KMS-11 (cell line): Measurements from ENCODE around the gene PLCH1.

Experiments used
- H2AFZ ChIP-seq: fragments of 200-600 bp; sonication (generic); 2 replicates; pipeline ENCODE4 v1.6.1; 2016; ENCODE audit warnings: antibody characterized with exemption, mixed run types, low read depth
- H3K27ac ChIP-seq: fragments of 200-600 bp; sonication (generic); 2 replicates; pipeline ENCODE4 v1.6.1; 2016; ENCODE audit warnings: mild to moderate bottlenecking, mixed run types
- H3K27me3 ChIP-seq: fragments of 200-600 bp; sonication (generic); 2 replicates; pipeline ENCODE4 v1.6.1; 2017; ENCODE audit warnings: mild to moderate bottlenecking, low read depth, mixed run types, moderate library complexity; ENCODE audit not compliant: insufficient read depth
- H3K36me3 ChIP-seq: fragments of 200-600 bp; sonication (generic); 2 replicates; pipeline ENCODE4 v1.6.1; 2017; ENCODE audit warnings: mild to moderate bottlenecking, mixed run types; ENCODE audit not compliant: insufficient read depth
- H3K4me1 ChIP-seq: fragments of 200-600 bp; sonication (generic); 2 replicates; pipeline ENCODE4 v1.6.1; 2016; ENCODE audit warnings: mild to moderate bottlenecking, low read depth, mixed run types; ENCODE audit not compliant: poor library complexity, severe bottlenecking
- H3K4me2 ChIP-seq: fragments of 200-600 bp; sonication (generic); 2 replicates; pipeline ENCODE4 v1.7.0; 2016; ENCODE audit warnings: mild to moderate bottlenecking, mixed run types
- H3K4me3 ChIP-seq: fragments of 200-600 bp; sonication (generic); IDR thresholded peaks from 2 replicates; pipeline ENCODE4 v1.6.1; 2017; ENCODE audit warnings: low read depth, low read length, mixed read lengths; ENCODE audit not compliant: insufficient read depth
- H3K79me2 ChIP-seq: fragments of 200-600 bp; sonication (generic); 2 replicates; pipeline ENCODE4 v1.6.1; 2016; ENCODE audit warnings: low read depth, mixed run types; ENCODE audit not compliant: insufficient read depth
- H3K9ac ChIP-seq: fragments of 200-600 bp; sonication (generic); 2 replicates; pipeline ENCODE4 v1.6.1; 2016; ENCODE audit warnings: mild to moderate bottlenecking, mixed run types
- H4K20me1 ChIP-seq: fragments of 200-600 bp; sonication (generic); 2 replicates; pipeline ENCODE4 v1.6.1; 2016; ENCODE audit warnings: mild to moderate bottlenecking, mixed run types; ENCODE audit not compliant: insufficient read depth
- TF ChIP-seq, protein P1 (sequence below): fragments of 200-600 bp; sonication (generic); conservative IDR thresholded peaks from 2 replicates; pipeline ENCODE4 v1.6.1; 2017; ENCODE audit warnings: low read depth, mild to moderate bottlenecking, antibody characterized with exemption, low read length, moderate library complexity, mixed read lengths

PLCH1 gene

DNA sequence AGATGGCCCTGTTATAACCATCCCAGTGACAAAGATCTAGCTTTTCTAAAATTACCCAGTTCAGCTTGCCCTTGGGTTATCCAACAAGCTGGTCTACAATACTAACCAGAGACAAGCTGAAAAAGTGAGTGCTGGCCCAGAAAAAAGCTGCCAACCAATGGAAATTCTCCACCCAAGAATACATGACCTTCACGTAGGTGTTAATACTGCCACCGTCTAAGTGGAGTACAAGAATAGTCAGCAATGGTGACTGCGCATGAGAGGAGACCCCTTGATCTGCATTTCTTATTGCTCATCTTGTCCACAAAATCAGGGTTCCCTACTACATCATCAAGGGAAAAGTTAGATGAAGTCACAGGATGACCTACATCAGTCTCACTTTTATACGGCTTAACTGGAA, 15.8 kb upstream of the PLCH1 start:
- no peaks in the 10 kb centered on the region for H3K79me2 ChIP-seq

DNA sequence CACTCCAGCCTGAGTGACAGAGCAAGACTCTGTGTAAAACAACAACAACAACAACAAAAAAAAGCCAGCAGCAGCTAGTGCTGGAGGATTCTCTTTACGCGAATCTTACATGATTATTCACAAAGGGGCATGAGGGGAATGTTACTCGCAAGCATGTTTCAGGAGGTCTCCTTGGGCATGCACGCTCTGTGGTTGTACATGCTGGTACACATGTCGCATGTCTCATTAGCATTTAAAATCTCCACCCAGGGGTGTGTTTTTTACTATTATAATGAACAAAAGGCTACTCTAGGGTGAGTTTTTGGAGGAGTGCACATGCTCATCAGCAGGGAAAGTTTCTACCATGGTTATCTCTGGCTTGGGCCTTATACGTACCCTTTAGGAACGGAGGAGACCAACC, 12.7 kb upstream of the PLCH1 start:
- Histone ChIP-seq H4K20me1 (no peaks in the 10 kb centered on the region), H3K4me1 (no peaks in the 10 kb centered on the region), H3K9ac (no peak overlapping the region), H3K27me3 (no peaks in the 10 kb centered on the region), H3K79me2 (no peaks in the 10 kb centered on the region), H3K4me2 (no peak overlapping the region), H3K4me3 (no peak overlapping the region), H3K36me3 (no peaks in the 10 kb centered on the region), H2AFZ (no peak overlapping the region), H3K27ac (no peak overlapping the region)
- TF ChIP-seq, protein P1, sequence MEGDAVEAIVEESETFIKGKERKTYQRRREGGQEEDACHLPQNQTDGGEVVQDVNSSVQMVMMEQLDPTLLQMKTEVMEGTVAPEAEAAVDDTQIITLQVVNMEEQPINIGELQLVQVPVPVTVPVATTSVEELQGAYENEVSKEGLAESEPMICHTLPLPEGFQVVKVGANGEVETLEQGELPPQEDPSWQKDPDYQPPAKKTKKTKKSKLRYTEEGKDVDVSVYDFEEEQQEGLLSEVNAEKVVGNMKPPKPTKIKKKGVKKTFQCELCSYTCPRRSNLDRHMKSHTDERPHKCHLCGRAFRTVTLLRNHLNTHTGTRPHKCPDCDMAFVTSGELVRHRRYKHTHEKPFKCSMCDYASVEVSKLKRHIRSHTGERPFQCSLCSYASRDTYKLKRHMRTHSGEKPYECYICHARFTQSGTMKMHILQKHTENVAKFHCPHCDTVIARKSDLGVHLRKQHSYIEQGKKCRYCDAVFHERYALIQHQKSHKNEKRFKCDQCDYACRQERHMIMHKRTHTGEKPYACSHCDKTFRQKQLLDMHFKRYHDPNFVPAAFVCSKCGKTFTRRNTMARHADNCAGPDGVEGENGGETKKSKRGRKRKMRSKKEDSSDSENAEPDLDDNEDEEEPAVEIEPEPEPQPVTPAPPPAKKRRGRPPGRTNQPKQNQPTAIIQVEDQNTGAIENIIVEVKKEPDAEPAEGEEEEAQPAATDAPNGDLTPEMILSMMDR = no peak

More for the DNA sequence above, 15.8 kb upstream of the PLCH1 start:
- Histone ChIP-seq H3K27ac (no peak overlapping the region), H2AFZ (no peak overlapping the region), H4K20me1 (no peaks in the 10 kb centered on the region), H3K4me1 (no peaks in the 10 kb centered on the region), H3K27me3 (no peaks in the 10 kb centered on the region), H3K4me3 (no peak overlapping the region), H3K4me2 (no peak overlapping the region), H3K36me3 (no peaks in the 10 kb centered on the region), H3K9ac (no peak overlapping the region)
- TF ChIP-seq, protein P1 = no peak

DNA sequence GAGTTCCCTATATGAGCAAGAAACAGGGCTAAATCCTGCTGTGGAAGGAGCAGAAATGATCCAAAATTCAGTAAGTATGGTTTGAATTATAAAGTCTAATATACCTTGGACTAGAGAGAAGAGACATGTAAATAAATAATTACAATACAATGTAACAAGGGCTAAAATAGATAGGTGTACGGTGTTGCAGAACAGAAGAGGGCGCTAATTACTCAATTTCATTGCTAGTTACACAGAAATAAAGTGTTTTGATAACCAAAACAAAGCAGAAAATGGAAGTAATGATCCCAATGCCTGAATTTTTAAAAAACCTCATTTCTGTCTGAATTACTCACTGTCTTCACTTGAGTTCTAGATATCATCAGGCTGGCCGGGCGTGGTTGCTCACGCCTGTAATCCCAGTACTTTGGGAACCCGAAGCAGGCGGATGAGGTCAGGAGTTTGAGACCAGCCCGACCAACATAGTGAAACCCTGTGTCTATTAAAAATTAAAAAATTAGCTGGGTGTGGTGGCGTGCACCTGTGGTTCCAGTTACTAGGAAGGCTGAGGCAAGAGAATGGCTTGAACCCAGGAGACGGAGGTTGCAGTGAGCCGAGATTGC, 8.3 kb upstream of the PLCH1 start:
- H3K9ac ChIP-seq = no peak overlapping the region
- H4K20me1 ChIP-seq = no peaks in the 10 kb centered on the region
- no peak overlapping the region for H3K4me3 ChIP-seq
- no peak overlapping the region for H3K27ac ChIP-seq
- H3K4me2 ChIP-seq = no peak overlapping the region
- H2AFZ ChIP-seq = no peak overlapping the region
- H3K79me2 ChIP-seq = no peaks in the 10 kb centered on the region
- H3K36me3 ChIP-seq = no peaks in the 10 kb centered on the region
- TF ChIP-seq, protein P1 = peak; percentile 64
- no peaks in the 10 kb centered on the region for H3K4me1 ChIP-seq
- no peaks in the 10 kb centered on the region for H3K27me3 ChIP-seq

DNA sequence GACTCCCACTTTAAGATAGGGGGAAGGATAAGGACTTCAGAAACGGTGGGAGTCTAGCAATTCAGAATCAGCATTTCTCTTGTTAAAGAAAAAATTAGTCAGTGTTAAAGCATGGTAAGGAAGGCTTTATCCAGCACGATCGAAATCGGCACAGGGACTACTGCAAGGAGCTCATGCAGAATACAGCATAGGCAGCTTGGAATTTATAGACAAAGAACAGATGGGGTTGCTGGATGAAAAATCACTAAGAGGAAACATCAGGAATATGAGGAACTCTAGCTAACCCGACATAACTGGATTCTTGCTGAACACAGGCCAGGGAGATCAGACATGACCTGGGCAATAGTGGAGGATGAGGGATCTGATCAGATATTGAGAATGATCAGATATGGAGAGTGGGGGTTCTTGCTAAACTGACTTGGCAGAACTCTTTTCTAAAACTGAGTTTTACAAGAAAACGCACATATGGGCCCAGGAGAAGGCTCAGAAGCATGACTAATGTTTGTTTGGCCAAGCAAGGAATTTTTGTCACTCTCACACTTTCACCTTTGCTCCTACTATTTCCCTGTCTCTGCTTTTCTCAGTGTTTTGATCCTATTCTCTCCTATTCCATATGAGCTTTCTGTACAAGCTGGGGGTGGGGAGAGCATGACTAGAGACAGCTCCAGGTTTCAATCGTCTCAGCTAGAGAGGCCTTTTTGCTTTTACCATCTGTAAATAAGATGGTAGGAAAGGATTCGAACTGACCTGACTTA, 3.9 kb upstream of the PLCH1 start:
- peaks cover 3% of the 10 kb centered on the region for H3K4me1 ChIP-seq
- TF ChIP-seq, protein P1 = no peak
- no peak overlapping the region for H3K4me2 ChIP-seq
- H3K36me3 ChIP-seq = no peaks in the 10 kb centered on the region
- no peak overlapping the region for H3K4me3 ChIP-seq
- H3K9ac ChIP-seq = no peak overlapping the region
- no peak overlapping the region for H2AFZ ChIP-seq
- no peaks in the 10 kb centered on the region for H3K27me3 ChIP-seq
- H3K79me2 ChIP-seq = no peaks in the 10 kb centered on the region
- no peaks in the 10 kb centered on the region for H4K20me1 ChIP-seq
- no peak overlapping the region for H3K27ac ChIP-seq
